COLO668 (cell line): ENCODE measurements around the gene ANTXRL.
"Not testable (repeated sequence)": the region's sequence is repeated elsewhere in the genome, so short reads cannot be mapped to it uniquely, and the experiment has no call there.

Experiments used
- DNase-seq: peaks from one replicate; lab custom pipeline; 2025; ENCODE audit not compliant: unreplicated experiment; lab: John Stamatoyannopoulos, UW

Gene ANTXRL

GRCh38 chr10:46327685-46328084, 40.9 kb downstream of the ANTXRL start:
- no peak for DNase-seq

- no peak for DNase-seq
Measured at GRCh38 chr10:46328853-46329689, 42.3 kb downstream of the ANTXRL start.

DNA sequence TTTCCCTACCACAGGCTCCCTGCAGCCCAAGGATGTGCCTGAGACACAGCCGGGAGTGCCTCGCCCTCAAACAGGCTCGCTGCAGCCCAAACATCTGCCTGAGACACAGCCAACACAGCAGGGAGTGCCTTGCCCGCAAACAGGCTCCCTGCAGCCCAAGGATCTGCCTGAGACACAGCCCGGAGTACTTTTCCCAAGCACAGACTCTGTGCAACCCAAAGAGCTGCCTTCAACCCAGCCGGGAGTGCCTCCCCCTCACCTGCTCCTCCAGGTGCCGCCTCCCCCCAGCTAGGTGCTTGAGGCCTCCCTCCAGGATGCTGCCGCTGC, 42.9 kb downstream of the ANTXRL start:
- DNase-seq: no peak

DNA sequence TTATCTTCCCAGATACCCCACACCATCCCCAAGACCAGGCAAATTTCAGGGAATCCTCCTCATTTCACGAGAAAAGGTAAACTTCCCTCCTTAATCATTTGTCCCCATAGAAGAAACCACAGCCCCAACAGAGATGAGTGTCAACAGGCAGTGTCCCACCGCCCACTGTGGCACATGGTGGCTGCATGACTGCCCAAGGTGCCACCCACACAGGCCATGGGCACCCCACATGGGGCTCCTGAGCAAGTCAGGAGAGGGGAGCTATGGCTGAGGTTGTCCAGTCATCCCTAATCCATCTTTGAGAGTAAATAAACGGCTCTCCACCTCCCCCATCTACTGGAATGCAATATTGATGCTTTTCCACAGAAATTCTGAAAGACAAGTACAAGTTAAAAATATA, 44.1 kb downstream of the ANTXRL start:
- no peak for DNase-seq

- not testable (repeated sequence) for DNase-seq
Measured at GRCh38 chr10:46365484-46365883, 78.7 kb downstream of the ANTXRL start.

DNA sequence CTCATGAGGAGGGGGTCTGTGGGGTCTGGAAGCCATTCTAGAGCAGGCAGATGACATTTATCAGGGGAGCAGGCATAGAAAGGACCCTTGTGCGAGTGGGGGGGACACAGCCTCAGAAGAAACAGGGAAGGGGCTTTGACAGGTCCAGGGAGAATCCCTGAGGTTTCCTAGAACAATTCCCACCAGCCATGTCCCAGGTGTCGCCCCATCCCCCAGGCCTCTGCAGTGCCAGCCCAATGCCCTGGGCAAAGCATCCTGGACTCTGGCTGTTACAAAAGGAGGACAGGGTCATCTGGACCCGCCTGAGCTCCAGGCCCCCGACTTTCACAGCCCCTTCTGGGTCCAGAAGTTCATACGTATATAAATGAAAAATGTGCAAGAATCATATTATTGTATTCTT, 80.4 kb downstream of the ANTXRL start:
- not testable (repeated sequence) for DNase-seq

GRCh38 chr10:46367666-46368240, 81.0 kb downstream of the ANTXRL start:
- not testable (repeated sequence) for DNase-seq

DNA sequence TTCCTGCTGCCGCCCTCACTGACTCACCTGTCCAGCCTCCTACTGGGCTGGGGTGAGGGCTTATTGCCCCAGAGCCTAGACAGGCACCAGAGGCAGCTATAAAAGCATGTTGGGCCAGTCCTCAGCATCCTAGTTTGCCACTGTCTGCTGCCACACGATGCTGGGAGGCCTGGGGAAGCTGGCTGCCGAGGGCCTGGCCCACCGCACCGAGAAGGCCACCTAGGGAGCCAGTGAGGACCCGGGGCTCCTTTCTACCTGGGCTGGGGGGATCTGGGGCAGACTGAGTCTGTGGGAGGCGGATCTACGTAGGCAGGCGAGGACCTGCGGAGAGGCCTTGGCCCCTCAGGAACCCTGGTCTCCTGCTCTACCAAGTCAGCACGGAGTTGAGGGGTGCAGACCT, 82.2 kb downstream of the ANTXRL start:
- DNase-seq: not testable (repeated sequence)

- DNase-seq: not testable (repeated sequence)
Measured at GRCh38 chr10:46374410-46374809, 87.6 kb downstream of the ANTXRL start.

DNA sequence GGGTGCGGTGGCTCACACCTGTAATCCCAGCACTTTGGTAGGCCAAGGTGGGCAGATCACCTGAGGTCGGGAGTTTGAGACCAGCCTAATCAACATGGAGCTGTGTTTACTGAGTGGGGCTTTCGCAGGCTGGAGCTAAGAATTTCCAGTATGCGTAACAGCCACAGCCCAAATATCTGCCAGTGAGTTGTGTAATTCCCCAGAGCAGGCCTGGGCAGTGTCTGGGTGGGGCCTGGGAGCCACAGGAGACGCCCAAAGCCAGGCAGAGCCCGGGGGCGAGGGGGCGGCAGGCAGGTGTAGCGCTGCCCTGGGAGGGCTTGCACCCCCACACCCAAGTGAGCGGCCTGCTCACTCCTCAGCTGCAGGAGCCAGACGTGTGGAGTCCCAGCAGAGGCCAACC, 88.6 kb downstream of the ANTXRL start, which contains the start of gene ANXA8L1:
TSS of gene ANXA8L1 (plus strand) at position 371 of the 400 bp plus-strand sequence. CDS start 76 bp downstream, outside the sequence.
- DNase-seq: not testable (repeated sequence)

DNA sequence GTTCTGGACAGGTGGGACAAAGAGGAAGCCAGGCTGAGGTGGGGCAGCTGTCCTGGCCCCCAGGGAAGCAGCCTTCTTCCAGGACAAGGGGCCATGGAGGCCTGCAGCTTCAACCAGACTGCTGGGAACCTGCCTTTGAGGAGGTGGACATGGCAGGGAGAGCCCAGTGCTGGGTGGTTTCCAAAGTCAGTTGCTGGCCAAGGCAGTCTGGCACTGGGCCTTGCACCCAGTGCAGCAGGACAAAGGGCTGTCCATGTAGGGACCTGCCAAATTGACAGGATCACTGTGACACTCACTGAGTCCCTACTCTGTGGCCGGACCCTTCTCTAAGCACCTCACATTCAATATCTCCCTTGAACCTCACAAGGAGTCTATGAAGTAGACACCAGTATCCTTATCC, 90.2 kb downstream of the ANTXRL start:
- DNase-seq: not testable (repeated sequence)

GRCh38 chr10:46377651-46378050, 90.9 kb downstream of the ANTXRL start:
- not testable (repeated sequence) for DNase-seq

DNA sequence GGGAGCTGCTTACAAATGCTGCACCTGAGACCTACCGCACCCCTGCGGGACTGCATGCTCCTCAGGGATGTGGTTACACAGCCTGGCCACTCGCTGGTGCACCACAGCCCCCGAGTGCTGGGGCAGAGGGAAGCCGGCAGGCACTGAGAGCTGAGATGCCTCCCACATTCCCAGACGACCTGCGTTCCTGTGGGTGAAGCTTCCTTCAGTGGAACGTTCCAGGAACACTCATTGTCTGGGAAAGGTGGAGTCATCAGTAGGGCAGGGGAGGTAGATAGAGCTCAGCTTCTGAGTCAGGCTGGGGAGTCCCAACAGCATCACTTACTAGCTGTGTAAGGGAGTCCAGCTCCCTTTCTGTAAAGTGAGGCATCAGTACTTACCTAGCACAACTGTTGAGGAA, 91.3 kb downstream of the ANTXRL start:
- not testable (repeated sequence) for DNase-seq

GRCh38 chr10:46379233-46379848, 92.5 kb downstream of the ANTXRL start:
- not testable (repeated sequence) for DNase-seq
